ENCODE measurements around the gene AP1M1. TPM values are rescaled to one million over a fixed set of nuclear protein-coding genes. Genes with fewer than 3 reads are reported as not detected.
A peak's percentile ranks its signal among the peaks of the same experiment; 100 is the strongest.

Gene AP1M1
- total and polyA plus RNA-seq, 2 experiments from 2014 or later, result 114 to 158 TPM

- no peaks in the 10 kb centered on the region for H3K27me3 ChIP-seq
- H3K9me3 ChIP-seq (ENCODE audit: low read depth), result no peaks in the 10 kb centered on the region
- H3K36me3 ChIP-seq, result peaks cover 12% of the 10 kb centered on the region
- H3K4me3 ChIP-seq, result no peak overlapping the region
- no peak overlapping the region for H3K27ac ChIP-seq
- H3K4me1 ChIP-seq (ENCODE audit: low read depth), result no peaks in the 10 kb centered on the region
- TF ChIP-seq CTCF (IDR thresholded peaks at IDR 0.05; ENCODE audit: low read depth, low read length), result no peak
- DNase-seq (ENCODE audit: low read depth in 1 of 2, low spot score in 1 of 2), result no peak
These were observed 11.3 kb downstream of the AP1M1 start for GRCh38 chr19:16208847-16209665.

DNA sequence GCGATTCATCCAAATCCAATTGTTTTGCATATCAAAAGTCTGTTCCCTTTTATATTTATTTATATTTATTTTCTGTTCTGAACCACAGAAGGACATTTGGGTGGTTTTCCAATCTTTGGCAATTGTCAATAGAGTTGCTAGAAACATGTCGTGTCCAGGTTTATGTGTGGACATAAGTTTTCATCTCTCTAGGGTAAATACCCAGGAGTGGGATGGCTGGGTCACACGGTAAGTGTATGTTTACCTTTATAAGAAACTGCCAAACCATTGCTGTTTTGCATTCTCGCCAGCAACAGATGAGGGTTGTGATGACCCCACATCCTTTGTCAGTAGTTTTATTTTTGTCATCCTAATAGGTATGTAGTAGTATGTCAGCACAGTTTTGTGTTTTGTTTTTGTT, 12.5 kb downstream of the AP1M1 start:
- H3K27ac ChIP-seq, result no peak overlapping the region
- no peak for DNase-seq (ENCODE audit: low read depth in 1 of 2, low spot score in 1 of 2)
- H3K9me3 ChIP-seq (ENCODE audit: low read depth), result no peaks in the 10 kb centered on the region
- H3K36me3 ChIP-seq, result peaks cover 12% of the 10 kb centered on the region
- no peaks in the 10 kb centered on the region for H3K27me3 ChIP-seq
- no peaks in the 10 kb centered on the region for H3K4me1 ChIP-seq (ENCODE audit: low read depth)
- TF ChIP-seq CTCF (IDR thresholded peaks at IDR 0.05; ENCODE audit: low read depth, low read length), result no peak
- no peak overlapping the region for H3K4me3 ChIP-seq

- no peak for TF ChIP-seq CTCF (IDR thresholded peaks at IDR 0.05; ENCODE audit: low read depth, low read length)
- Histone ChIP-seq H3K4me1 (ENCODE audit: low read depth) (no peaks in the 10 kb centered on the region), H3K36me3 (peaks cover 9% of the 10 kb centered on the region), H3K27me3 (no peaks in the 10 kb centered on the region), H3K9me3 (ENCODE audit: low read depth) (no peaks in the 10 kb centered on the region), H3K27ac (no peak overlapping the region), H3K4me3 (no peak overlapping the region)
- DNase-seq (ENCODE audit: low read depth in 1 of 2, low spot score in 1 of 2), result peak in 1 of 2 donors; percentile 26
These were observed 15.4 kb downstream of the AP1M1 start for GRCh38 chr19:16213076-16213475.

DNA sequence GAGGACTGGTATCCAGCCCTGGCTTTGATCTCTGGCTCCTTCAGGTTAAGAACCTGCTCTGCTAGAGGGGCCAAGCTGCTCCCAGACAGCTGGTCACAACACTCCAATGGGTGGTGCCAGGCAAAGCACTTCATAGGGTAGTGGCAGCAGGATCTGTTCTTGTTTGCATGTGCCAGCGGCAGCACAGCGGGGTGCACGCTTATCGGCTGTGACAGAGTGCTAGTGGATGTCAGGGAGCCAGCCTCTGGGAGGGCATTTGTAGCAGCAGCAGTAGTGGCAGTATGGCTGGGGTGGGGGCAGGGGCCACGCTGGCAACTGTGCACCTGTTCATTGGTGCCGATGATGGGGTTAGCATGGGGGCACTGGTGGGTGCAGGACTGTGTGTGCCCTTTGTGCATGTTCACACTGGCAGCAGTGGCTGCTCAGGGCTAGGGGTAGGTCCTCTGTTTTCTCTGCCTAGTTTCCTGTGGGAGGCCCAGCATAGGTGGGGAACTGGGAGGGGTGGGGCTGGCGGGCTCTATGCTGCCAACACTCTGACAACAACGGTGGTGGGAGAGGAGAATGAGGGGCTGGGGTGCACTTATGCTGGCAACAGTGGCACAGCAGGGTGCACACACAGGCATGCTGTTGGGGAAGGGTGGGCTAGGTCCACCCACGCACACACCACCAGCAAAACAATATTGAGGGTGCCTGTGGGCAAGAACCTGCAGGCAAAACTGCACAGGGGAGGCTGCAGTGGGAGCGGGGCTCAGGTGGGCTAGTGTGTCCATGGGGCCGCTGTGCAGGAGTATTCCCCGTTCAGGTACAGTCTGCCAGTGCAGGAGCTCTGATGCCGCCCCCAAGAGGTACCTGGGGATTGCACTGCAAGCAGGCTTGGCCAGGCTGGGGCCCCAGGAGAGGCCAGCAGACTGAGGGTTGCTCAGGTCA, 19.3 kb downstream of the AP1M1 start:
- Histone ChIP-seq H3K4me3 (no peak overlapping the region), H3K9me3 (ENCODE audit: low read depth) (no peaks in the 10 kb centered on the region), H3K4me1 (ENCODE audit: low read depth) (no peaks in the 10 kb centered on the region), H3K27me3 (no peaks in the 10 kb centered on the region), H3K36me3 (no peaks in the 10 kb centered on the region), H3K27ac (no peak overlapping the region)
- no peak for TF ChIP-seq CTCF (IDR thresholded peaks at IDR 0.05; ENCODE audit: low read depth, low read length)
- DNase-seq (ENCODE audit: low read depth in 1 of 2, low spot score in 1 of 2), result no peak

DNA sequence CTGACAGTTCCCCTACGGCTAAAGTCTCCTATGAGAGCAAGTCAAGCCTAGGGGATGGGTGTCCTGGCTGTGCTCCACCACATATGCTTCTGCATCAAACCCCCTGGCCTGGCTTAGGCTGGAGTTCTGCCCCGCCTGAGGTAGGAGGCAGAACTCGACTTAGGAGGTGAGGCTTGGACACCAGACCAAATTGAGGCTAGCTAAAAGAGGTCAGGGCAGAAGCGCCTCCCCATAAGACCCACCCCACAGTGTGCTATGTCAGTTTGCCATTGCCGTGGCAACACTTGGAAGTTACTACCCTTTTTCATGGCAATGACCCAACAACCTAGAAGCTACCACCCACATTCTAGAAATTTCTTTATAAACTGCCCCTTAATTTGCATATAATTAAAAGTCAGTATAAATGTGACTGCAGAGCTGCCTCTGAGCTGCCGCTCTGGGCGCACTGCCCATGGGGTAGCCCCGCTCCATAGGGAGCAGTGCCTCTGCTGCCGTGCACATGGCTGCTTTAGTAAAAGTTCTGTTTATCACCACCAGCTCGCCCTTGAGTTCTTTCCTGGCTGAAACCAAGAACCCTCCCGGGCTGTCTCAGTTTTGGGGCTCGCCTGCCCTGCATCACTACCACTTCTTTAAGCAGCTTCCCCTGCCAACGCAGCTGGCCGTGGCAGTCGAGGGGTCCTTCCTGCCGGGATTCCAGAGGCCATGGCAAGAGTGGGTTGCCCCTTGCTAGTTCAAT, 20.2 kb downstream of the AP1M1 start:
- Histone ChIP-seq H3K36me3 (no peaks in the 10 kb centered on the region), H3K27me3 (no peaks in the 10 kb centered on the region), H3K27ac (no peak overlapping the region), H3K9me3 (ENCODE audit: low read depth) (no peaks in the 10 kb centered on the region), H3K4me1 (ENCODE audit: low read depth) (no peaks in the 10 kb centered on the region), H3K4me3 (no peak overlapping the region)
- TF ChIP-seq CTCF (IDR thresholded peaks at IDR 0.05; ENCODE audit: low read depth, low read length), result no peak
- DNase-seq (ENCODE audit: low read depth in 1 of 2, low spot score in 1 of 2), result no peak

Data from cardiac muscle cell (in vitro differentiated cells and primary cell).